GM21381 (cell line): ENCODE results near the gene ACY1.

Source experiments
- ATAC-seq: cut with Tn5 transposase; IDR thresholded peaks from one replicate; pipeline ENCODE4 v1.9.1; 2021; ENCODE audit warnings: mild to moderate bottlenecking, moderate library complexity; ENCODE audit not compliant: unreplicated experiment

Gene ACY1

DNA sequence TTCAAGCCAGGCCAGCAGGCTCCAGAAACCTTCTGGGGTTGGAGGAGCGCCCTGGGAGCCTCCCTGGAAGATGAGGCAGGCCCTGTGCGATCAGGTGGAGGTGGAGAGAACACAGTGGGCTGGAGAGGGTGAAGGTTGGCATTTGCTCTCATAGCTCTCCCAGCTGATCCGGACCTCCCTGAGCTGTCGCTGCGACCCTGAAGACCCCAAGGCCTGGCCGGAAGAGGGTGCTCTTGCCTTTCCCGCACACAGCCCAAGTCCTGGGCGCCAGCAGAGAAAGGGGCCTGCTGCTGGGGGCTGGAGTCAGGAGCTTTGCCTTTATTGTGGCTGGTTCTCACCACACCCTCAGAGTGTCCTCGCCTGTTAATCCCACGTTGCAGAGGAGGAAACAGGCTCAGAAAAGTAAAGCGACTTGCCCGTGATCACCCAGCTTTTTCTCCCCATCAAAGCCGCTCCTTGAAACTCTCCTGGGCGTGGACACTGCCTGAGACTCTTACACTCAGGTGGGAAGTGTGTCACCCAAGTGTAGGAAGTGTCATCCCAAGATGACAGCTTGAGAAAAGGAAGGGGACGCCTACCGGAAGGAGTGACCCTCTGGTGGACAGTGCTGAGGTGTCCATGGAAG is 20.9 kb downstream of the ACY1 start:
- ATAC-seq, result no peak

DNA sequence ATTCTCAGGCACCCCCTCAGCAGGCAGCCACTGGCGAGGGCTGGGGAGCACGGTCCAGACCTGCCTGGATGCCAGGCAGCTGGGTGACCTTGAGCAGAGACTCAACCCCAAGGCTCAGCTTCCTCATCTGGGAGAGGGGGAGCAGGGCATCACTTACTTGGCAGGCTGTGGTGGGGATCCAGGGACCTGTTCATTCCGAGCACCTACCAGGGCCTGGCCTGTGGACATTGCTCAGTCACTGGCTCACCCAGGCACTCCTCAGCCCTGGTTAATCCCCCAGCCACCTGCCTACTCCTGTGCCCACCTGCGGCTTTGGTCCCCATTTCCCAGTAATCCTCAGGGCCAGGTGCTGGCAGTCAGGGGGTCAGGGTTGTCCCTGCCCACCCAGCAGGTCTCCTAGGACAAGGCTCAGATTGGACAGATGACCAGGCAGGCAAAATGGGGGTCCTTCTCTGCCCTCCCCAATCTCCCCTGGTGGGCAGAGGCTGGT is 21.6 kb downstream of the ACY1 start:
- ATAC-seq, result no peak

DNA sequence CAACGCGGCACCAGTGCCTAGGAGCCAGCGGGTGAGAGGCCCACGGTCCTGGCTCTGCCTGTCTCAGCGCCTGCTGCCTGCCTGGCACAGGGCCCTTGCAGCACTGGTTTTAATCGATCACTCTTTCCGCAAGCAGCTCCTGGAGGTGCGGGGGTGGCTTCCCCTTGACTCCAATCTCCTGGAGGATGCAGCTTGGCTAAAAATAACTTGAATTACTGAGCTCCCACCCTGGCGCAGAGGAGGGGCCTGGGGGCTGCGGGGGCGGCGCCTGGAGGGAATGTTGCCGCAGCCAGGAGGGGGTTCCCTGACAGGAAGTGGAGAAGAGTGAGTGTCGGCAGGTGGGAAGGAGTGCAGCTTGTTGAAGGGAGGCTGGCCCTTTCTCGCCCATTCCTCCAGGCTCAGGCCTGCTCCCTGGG is 22.2 kb downstream of the ACY1 start:
- ATAC-seq, result no peak

DNA sequence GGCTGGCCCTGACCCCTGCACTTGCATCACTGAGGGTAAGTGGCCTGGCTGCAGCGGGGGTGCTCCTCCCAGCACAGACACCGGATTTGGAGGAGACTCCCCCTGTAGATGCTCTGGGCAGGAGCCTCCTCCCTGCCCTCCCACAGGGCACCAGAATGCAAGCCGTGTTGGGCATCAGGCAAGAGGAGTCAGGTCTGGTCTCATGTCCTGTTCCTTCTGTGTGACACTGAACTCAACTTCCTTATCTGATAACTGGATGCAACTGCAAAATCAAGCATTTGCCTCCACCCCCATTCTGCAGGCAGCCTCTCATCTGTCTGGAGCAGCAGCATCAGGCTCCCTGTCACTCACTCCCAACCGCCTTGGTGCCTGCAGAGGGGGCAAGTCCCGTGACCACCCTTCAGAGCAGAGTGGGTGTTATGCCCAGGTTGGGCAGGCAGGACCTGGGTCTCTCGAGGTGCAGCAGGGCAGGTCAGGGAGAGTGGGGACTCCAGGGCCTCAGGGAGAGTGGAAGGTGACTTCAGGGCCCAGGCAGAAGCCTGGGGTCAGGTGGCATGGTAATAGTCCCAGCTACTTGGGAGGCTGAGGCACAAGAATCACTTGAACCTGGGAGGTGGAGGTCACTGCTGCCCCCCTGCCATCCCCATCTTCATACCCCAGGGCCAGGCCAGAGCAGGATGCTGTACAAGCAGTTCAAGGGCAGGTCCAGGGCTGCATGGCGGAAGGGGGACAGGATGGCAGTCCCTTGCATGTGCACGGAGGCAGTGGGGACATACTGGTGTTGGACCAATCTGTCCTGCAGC is 22.9 kb downstream of the ACY1 start:
- no peak for ATAC-seq

DNA sequence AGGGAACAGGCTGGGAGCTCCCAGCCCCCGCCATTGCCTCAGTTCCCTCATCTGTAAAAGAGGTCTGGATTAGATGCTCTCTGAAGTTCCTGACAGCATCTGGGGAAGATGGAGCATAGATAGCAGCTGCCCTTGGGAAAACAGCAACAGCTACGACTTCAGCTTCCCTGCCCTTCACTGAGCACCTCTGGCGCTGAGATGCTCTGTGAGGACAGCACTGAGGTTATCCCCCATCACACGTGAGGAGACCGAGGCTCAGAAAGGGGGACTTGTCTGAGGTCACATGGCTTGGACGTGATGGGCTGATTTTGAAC is 23.4 kb downstream of the ACY1 start:
- no peak for ATAC-seq

DNA sequence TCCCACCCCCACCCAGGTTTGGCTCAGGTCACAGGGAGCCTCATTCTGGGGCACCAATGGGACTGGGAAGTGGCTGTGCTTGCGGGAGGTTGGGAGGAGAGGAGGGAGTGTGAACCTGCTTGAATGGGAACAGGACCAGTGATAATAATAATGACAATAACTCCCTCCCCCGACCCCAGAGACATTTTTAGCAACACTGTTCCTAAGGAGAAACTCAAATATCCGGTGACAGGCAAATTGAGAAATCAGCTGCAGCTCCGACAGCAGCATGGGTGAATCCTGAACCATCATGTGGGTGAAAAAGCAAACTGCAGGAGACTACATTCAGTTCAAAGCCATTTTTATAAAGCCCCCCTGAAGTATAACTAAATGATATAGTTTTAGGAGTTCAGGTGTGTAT is 24.0 kb downstream of the ACY1 start:
- no peak for ATAC-seq

DNA sequence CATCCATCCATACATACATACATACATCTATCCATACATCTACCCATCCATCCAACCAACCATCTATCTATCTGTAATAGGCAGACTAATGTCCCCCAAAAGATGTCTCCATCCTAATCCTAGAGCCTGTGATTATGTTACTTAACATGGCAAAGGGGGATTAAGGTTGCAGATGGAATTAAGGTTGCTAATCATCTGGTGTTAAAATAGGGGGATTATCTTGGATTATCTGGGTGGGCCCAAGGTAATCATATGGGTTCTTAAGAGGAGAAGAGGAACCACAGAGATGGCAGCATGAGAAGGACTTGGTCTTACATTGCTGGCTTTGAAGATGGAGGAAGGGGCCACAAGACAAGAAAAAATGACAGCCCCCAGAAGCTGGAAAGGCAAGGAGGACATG is 27.1 kb downstream of the ACY1 start:
- no peak for ATAC-seq

DNA sequence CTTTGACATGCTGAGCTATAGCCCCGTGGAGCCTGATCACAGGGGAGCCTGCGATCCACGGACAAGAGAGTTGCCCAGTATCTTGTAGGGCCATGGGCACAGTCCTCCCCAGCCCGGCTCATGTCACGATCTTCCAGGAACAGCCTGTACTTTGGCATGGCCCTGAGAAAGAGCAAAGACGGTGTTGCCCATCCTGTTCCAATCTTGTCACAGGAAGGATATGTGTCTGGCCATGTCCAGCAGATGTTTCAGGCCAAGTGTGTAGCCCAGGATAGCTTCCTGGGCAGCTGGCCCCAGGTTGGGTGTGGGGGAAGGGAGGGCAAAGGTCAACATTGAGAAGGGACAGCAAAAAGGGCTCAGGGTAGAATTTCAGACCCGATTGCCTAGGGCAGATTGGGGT is 29.4 kb downstream of the ACY1 start:
- ATAC-seq, result no peak

DNA sequence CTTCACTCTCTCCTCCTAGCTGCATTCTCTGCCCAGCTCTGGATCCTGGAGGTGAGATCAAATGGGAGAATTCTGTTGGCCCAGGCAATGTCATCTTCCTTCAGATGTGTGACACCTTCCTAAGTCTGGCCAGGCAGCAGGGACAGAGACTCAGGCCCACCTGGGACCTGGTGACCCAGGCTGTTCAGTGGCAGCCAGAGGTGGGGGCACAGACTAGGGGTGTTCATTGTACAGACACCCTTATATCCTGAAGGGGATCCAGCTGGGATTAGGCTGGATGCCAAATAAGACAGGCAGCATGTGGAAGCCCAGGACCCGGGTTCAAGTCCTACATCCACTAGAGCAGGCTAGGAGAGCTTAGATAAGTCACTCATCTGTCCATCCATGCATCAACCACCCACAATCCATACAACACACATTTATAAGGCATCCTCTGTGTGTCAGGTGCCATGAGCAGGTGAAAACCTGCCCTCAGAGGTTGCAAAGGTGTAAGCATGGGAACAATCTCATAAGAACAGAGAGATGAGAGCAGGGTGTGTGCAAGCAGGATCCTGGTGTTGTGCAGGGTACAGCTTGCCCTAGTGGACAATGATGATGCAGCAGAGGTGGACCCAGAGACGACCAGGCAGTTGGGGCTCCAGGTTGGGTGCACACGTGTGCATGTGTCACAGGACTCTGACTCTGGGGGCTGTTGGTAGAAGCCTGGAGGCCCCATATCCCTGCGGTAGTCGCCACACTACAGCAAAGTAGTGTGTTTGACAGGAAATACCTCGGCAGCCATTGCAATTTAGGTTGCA is 30.7 kb downstream of the ACY1 start:
- no peak for ATAC-seq

DNA sequence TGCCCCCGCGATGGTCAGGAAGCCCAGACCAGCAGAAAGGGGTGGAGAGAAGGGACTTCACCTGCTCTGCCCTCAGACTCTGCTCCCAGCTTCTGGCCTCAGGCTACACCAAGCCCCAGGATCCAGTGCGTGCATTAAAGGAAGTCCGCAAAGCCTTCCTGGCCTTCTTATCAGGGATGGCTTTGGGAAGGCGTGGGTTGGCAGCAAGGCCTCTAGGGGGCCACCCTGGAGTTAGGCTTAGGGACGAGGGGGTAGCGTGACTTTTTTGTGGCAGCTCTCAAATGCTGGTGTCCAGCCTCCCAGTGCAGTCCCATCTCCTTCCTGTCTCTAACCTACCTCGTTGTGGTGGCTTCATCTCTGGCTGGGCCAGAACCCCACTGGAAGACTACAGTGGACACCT is 31.3 kb downstream of the ACY1 start:
- ATAC-seq, result no peak

DNA sequence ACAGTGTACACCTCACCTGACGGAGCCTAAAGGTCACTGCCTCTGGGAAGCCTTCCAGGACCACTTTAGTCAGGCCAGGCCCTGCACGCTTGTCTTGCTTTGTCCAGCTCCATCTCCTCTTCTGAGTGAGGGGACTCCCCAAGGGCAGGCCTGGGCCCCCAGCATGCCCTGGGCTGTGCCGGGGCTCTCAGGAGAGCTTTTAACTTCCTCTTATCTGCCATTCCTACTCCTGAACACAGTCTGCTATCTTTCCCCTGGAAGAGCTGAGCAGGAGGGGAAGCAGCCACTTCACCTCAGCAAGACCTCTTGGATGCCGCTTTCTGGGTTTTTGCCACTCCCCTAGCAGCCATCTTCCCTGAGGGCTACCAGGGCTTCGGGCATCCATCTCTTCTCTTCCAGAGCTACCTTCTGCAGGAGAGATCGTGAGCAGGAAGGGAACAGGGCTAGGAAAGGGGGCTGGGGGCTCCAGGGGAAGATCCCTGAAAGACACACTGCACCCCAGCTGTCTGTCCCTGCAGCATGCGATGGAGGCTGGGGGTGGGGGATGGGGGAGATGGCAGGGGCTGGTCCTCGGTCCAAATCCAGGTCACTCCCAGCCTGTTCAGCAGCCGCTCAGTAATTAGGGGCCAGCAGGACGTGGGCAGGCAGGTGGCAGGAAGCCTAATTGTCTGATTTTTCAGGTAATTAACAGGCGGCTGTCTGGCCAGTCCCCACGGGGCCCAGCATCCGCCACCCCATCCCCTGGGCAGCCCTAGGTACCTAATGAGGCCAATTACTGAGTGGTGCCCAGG is 32.3 kb downstream of the ACY1 start:
- no peak for ATAC-seq

DNA sequence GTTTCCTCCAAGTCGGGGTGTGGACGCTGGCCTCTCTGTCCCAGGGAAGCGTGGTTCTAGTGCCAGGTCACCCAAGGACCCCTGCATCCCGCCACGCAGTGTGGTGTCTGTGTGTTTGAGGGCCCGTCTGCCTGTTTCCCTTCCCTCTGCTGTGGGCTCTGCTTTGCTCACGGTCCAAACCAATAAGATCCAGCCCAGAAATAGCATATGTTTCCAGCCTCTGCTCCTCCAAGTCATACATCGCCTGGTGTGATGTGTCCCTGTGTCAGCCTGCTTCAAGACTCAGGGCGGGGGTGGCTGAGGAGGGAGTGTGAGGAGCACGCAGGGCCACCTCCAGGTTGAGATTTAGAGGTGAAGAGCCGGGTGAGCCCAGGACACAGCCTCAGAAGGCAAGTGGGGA is 34.3 kb downstream of the ACY1 start:
- ATAC-seq, result no peak

DNA sequence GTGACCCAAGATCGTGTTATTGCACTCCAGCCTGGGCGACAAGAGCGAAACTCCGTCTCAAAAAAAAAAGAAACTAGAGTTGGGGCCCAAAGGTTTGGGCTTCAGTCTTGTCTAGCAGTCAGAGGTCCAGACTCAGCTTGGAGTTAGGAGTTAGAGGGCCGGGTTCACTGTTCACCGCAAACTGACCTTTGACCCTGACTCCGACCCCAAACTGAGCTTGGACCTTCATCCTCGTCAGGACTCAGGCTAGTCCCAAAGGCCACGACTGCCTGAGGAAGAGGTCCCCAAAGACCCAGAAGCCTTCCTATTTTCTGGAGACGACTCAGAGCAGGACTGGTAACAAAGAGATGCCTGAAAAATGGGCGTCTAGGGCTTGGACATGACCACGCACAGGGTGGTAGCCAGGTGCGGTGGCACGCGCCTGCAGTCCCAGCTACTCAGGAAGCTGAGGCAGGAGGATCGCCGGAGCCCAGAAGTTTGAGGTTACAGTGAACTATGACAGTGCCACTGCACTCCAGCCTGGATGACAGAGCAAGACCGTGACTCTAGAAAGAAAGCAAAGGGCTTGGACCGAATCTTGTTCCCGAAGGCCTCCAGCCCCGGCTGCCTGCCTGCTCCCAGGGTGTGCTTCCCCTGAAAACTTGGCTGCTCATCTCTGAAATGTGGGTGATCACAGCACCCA is 35.1 kb downstream of the ACY1 start:
- ATAC-seq, result no peak

DNA sequence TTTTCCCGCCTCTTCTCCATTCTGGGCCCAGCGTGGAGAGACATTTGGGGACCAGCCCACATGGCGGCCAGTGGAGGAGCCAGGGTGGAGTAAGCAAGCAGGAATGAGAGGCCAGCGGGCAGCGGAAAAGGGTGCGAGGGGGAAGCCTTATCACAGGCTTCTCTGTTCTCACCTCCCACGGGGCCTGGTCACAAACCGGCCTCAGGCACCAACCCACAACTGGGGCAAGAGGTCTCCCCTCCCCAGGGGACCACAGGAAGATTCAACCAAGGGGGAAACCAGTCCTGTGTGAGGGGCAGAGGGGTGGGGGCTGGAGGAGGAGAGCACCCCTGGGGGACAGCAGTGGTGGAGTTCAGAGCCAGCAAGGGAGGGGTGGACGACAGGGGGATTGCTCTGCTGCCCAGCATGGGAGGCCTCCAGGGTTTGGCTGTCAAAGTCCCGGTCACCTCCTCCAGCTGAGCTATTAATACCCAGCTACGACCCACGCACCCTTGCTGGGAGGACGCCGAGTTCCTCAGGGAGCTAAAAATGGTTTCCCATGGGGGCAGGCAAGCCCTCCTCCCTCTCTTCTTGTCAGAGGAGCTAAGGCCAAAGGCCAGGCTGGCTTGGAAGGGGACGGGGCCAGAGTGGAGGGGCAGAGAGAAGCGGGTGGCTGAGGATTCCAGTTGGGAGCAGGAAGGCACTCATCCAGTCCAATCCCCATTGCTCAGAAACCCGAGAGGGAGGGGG is 36.2 kb downstream of the ACY1 start:
- no peak for ATAC-seq

DNA sequence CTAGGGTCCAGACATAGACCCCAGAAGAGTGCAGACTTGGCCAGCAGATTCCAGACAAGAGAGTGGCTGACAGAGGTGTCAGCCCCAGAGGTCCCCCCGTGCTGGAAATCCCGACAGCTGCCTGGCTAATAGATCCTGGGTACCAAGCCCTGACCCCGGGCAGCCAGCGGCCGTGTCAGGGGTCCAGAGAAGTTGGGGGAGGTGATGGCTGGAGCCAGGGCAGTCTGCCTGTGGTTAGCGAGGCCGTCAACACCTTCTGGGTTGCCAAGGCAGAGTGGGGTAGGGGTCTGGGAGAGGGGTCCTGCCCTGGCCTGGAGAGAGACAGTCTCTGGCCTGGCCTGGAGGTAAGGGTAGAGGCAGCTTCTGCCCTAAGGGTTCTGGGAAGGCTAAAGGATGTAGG is 37.5 kb downstream of the ACY1 start:
- no peak for ATAC-seq

DNA sequence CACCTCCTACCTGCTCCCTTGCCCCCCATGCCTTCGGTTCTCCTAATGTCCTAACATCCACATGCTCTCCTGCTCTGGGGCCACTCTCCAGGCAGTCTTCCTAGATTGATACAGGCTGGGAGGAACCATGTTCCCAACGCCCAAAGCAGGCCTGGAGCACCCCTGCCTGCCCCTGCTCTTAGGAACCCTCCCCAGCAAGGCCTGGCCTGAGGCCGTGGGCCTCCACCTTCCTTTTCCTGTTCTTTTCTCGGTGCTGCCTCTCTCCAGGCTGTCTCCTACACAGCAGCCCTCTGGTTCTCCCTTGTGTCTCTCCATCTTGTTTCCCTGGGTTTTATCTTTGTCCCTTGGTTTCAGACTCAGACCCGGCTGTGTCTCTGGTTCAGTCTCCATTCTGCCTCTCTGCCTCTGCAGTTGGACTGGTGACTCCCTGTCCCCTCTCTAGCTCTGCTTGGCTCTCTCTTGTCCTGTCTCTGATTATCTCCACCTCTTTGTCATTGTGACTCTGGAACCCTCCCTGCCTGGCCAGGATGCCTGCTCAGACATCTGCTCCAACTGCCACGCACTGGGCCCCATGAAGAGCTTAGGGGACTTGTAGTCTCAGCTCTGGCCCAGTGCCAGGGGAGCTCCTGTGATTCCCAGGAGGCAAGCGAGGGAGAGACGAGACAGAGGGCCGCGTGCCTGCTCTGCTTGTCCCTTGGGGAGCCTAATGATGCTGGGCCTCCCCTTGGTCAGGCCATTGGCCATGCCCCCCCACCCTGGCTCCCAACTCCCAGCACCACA is 38.3 kb downstream of the ACY1 start:
- no peak for ATAC-seq

DNA sequence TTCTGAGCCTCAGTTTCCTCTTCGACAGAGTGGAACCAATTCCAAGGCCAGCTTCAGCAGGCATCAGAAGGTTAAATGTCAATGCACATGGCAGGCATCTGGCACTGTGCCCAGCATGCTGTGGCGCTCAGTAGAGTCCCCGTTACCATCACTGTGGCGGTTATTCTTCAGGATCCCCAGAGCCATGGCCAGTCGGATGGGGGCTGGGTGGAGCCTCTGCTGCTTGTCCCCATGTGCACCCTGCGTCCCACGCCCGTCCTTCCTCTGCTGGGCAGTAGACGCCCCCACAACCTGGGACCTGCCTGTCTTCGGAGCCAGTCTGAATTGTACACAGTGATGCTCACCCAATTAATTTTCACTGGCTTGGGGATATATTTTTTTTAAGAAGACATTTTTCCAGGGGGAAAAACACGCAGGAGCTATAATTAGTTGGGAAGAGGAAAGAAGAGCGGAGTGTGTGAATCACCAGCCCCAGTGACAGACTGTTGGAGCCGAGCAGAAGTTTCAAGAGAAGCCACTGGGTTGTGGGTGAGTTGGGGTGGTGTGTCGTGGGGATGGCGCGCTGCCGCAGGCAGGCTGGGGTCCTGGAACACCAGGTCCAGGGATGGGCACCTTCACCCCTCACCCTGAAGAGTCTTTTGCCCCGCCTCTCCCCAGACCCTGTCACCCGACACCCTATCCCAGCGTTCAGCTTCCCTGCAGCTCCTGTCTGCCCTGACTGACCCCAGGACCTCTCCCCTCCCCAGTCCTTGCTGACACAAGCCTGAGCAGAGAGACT is 39.2 kb downstream of the ACY1 start:
- no peak for ATAC-seq

DNA sequence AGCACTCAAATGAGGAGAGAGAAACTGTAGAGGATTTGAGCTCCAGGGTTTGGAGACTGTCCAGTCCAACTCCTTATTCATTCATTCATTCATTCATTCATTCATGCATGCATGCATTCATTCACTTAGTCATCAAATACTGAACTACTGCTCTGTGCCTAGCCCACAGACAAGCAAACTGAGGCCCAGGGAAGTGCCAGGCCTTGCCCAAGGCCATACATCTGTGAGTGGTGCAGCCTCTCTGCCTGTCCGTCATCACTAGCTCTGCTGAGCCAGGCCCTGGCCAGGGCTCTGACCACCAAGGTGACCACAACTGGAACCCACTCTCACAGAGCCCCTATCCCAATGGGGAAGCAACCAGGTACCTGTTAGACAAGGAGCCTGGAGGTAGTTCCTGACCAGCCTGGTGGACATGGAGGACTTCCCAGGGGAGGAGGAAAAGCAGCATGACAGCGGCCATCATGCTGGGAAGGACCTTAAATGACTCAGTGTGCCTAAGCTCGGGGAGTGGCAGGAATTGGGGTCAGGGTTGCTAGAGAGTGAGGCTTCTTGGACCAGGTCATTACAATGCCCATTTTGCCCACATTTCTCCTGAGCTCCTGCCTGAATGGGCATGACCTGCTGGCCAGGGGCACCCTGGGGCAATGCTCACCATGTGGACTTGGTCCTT is 39.9 kb downstream of the ACY1 start:
- no peak for ATAC-seq
